LoVo (cell line): ENCODE results near the gene MICAL3.
"Not testable (repeated sequence)": the region's sequence is repeated elsewhere in the genome, so short reads cannot be mapped to it uniquely, and the experiment has no call there.

Experiments used
- DNase-seq: peaks from one replicate; pipeline ENCODE4 v3.0.0-alpha.2; 2016; ENCODE audit warnings: low spot score

The MICAL3 gene

GRCh38 chr22:17777717-17778044, 246.7 kb downstream of the MICAL3 start:
- DNase-seq: no peak

DNA sequence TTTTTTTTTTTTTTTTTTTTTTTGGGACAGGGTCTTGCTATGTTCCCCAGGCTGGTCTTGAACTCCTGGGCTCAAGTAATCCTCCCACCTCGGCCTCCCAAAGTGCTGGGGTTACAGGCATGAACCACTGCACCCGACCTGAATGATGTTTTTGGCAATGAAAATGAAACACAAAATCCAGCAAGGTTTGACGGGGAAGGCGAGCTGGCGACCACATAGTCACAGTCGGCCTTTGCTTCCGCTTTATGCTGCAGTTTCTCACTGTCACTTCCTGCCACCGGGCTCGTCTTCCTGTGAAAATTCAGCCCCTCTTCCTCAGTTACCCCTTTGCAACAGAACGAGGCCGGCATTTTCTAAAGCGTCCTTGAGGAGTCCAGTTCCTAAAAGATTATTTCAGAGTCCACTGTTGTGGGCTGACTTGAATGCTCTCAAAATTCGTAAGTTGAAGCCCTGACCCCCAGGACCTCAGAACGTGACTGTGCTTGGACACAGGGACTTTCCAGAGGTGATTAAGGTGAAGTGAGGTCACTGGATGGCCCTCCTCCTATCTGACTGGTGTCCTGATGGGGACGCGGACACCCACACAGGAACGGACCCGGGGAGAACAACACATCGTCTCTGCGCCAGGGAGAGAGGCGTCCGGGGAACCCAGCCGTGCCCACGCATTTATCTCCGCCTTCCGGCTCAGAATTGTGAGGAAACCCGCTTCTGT, 247.2 kb downstream of the MICAL3 start:
- DNase-seq: no peak

DNA sequence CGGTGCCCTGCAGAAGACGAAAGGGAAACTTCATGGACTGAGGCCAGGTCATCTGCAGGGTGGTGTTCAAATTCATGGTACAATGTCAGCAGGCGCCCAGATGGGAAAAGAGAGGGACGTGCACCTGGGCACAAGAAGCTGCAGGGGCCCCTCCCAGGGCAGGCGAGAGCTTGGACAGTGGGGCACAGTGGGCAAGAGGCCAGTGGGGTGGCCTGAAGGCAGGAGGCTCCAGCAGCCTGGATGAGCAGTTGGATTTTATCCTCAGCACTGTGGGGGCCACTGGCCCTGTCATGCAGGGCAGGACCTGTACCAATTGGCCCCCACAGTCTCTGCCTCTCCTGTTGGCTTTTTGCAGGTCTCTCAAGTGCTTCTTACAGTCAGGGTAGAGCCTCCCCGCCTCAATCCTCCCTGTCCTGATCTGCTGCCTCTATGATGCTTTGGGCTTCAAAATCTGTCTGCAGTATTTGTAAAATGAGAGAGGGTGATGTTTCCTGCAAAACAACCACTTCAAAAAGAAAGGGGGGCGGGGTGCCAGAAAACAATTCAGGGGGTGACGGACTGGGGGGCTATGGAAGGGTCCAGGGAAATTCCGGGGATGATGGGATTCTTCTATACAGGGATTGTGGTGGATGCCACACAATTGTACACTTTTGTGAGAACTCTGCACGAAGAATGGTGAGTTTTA, 248.4 kb downstream of the MICAL3 start:
- no peak for DNase-seq

- DNase-seq: no peak
These were observed 249.3 kb downstream of the MICAL3 start for GRCh38 chr22:17774926-17775685.

GRCh38 chr22:17774206-17774925, 250.0 kb downstream of the MICAL3 start, which contains the start of gene BID:
Gene BID, minus strand, starts transcription at chr22:17774469. Its CDS starts 24,353 bp downstream, at chr22:17750116.
- DNase-seq: peak; percentile 43

DNA sequence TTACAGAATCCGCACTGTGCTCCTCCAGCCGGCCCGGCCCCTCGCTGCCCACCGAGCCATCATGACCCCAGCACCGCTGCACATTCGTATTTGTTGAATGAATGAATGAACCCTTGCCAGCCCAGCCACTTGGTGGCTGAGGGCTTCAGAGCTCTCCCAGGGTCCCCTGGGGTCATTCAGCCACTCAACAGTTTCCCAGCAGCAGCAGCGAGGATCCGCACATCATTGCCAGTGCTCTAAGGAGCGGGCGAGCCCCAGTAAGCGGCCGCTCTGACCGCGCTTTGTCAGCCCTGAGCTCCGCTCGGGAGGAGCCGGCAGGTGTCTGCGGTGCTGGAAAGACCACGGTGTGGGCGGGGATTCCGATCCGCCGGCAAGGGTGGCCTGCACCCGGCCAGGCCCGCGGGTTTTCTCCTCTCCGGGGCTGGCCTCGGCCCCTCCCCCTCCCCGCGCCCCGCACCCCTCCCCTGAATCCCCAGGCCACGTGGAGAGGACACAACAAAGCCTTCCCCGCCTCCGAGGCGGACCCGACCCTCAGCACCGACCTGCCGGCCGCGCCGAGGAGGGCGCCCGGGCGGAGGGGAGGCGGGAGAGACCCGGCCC, 250.7 kb downstream of the MICAL3 start:
- peak; percentile 29 for DNase-seq

- DNase-seq: no peak
These were observed 251.3 kb downstream of the MICAL3 start for GRCh38 chr22:17772958-17773605.

DNA sequence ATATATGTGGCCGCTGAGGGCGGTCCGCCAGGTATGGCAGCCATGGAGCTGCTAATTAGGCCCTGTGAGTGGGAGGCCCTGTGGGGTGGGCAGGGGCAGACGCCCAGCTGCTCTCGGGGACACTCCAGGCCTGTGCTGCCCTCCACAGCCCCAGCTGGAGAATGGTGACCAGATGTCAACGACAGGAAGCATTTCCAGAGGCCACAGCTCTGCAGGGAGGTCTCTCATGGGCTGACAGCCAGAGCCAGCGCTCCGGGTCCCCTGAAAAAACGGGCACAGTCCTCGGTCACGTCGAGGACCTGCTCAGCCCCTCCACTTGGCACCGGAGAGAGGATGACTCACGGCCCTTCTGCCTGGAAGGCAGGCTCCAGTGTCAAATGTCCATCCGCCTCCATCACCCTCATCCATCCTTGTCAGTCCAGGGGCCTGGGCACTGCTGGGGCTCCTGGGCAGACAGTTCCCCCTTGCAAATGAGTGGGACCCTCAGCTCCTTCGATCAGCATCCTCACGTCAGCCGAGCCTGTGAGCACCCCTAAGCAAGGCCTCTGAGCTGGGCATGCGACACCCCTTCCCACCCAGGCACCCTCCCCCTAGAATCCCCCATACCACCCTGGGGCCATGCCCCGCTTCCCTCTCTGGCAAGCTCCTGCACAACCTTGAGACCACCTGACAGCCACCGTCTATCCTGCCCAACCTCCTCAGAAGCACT, 252.0 kb downstream of the MICAL3 start:
- no peak for DNase-seq

GRCh38 chr22:17770180-17771077, 253.9 kb downstream of the MICAL3 start:
- DNase-seq: no peak

GRCh38 chr22:17769716-17770082, 254.7 kb downstream of the MICAL3 start:
- DNase-seq: no peak

DNA sequence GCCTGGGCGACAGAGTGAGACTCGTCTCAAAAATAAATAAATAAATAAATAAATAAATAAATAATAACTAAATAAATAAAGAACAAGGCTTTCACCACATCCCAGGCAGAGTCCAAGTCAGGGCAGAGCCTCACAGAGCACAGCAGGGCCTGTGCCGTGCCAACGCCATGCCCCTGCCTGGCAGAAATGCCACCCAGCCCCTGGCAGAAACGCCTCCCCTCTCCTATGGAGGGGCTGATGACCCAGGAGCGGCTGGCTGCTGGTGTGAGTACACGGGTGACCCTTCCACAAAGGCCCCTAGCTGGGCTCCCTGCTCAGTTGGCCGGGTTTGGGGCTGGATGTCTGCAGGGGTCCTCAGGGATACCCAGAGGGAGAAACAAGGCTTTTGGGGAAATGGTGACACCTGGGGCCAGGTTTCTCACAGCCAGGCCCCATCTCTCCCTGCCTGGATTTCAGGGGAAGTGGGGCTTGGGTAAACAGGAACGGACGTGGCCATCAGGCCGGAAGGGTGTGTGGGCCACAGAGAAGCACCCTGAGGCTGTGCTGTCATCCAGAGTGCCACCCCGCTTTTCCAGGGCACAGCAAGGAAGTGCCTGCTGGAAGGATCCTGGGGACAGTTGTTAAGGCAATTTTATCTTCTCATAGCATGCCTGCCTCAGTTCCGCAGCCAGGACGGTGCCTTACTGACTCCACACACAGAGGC, 255.2 kb downstream of the MICAL3 start:
- DNase-seq: no peak

DNA sequence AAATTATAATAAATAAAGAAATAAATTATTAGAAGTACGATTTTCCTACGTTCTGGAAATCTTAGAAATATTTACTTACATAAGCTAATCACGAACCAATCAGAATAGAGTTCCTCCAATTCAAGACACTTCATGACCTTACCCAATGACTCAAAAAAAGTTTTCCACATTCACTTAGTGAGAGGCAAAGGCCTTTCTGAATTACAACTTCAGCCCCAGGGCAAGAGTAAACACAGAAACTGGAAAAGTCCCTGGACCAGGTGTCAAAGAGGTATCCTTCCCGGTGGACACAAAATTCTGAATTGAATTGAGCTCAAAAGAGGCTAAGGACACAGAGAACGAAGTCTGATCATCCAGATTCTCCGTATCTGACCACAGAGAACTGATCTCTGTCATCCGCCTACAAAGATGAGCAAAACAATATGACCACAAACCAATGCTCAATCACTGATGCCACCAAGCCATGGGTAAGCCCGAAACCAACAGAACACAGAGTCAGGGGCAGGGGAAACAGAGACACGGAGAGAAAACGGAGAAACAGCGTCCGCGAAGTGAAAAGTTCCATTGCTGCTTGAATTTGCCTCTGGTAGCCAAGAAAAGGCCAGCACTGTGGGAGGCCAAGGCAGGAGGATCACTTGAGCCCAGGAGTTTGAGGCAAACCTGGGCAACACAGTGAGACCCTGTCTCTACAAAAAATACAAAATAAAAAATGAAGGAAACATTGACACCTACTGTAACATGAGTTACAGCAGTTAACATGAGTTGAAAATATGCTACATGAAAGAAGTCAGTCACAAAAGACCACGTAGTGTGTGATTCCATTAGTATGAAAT, 256.9 kb downstream of the MICAL3 start:
- DNase-seq: no peak

GRCh38 chr22:17764852-17765251, 259.5 kb downstream of the MICAL3 start:
- DNase-seq: not testable (repeated sequence)

- no peak for DNase-seq
These were observed 260.3 kb downstream of the MICAL3 start for GRCh38 chr22:17764036-17764435.

DNA sequence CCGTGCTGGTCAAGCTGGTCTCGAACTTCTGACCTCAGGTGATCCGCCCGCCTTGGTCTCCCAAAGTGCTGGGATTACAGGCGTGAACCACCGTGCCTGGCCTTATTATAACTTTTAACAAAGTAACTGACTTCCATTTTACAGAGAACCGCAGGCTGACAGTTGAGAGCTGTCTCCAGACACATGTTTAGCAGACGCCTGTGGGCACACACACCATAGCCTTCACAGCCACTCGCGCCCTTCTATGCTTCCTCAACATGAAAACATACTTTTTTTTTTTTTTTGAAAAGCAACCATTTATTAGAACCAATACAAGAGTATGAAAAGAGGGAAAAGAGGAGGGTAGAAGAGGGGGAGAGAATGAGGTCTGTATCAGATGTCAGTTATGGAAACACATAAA, 260.9 kb downstream of the MICAL3 start:
- not testable (repeated sequence) for DNase-seq

- DNase-seq: no peak
These were observed 263.2 kb downstream of the MICAL3 start for GRCh38 chr22:17761138-17761488.

DNA sequence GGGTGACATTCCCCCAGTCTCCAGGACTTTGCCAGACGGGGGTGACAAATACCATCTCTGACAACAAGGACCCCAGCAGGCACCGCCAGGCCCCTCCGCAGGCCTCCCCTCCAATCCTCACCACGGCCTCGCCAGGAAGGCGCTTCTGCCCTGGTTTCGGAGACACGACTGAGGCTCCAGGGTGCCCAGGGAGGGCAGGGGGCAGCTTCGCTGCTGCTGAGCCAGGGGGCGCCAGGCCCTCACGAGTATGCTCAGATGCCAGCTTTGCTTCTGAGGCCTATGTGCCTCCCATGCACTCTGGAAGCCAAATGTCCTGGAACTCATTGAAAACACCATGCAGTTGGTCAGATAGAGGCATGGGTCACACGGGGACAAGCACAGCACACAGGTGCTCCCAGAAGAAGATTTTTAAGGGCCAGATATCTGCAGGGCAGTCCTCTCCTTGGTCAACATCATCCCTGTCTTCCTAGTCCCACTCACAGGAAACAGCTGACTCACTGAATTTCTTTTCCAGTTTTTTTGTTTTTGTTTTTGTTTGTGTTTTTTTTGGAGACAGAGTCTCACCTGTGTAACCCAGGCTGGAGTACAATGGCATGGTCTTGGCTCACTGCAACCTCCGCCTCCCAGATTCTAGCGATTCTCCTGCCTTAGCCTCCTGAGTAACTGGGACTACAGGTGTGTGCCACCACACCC, 270.0 kb downstream of the MICAL3 start:
- no peak for DNase-seq
